Fibroblast of skin of right biceps (primary cell): ENCODE data around the gene FFAR3.
A peak's percentile ranks its signal among the peaks of the same experiment; 100 is the strongest.

ENCODE experiments used
- DNase-seq: peaks from one replicate; pipeline ENCODE4 v3.0.0-alpha.2; 2013

Gene FFAR3

DNA sequence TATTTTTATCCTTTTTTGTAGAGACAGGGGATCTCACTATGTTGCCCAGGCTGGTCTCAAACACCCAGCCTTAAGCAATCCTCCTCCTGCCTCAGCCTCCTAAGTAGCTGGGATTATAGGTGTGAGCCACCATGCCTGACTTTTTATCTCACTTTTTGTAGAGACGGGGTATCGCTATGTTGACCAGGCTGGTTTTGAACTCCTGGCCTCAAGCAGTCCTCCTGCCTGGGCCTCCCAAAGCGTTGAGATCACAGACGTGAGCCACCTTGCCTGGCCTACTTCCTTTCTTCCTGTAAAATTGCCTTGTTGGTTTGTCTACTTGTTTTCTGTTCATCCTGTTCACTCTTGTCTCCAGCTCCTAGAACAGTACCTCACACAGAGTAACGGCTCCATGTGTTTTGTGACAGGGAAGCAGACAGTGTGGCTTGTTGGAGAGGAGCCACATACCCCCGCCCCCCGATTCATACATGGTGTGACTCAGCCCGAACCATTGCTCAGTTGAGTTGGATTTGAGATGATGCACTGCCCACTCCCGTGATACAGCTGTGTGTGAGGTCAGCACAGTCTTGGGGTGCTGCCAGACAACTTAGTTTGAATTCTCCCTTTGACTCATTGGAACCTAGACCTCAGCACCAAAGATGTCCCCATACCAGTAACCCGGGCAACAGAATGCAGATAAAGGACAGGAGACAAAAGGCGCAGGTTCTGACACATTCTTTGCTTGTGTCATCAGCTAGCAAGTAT is 46.8 kb downstream of the FFAR3 start:
- DNase-seq, result peak; percentile 96

- DNase-seq, result no peak
Observed at GRCh38 chr19:35407619-35408018, 49.4 kb downstream of the FFAR3 start.

GRCh38 chr19:35408284-35409171 is 50.3 kb downstream of the FFAR3 start:
- DNase-seq, result no peak

GRCh38 chr19:35409191-35409590 is 50.9 kb downstream of the FFAR3 start:
- no peak for DNase-seq
